Measurements from ENCODE around the gene PAFAH2.

- TF ChIP-seq CTCF (IDR thresholded peaks at IDR 0.05) = no peak
- no peak for TF ChIP-seq POLR2A (IDR thresholded peaks at IDR 0.05)
- no peak for TF ChIP-seq EP300 (IDR thresholded peaks at IDR 0.05)
These were observed 84.7 kb downstream of the PAFAH2 start for GRCh38 chr1:25913206-25913605.
